ENCODE data around the gene POLN.

- TF ChIP-seq CTCF (IDR thresholded peaks at IDR 0.05) (no peak), POLR2A (IDR thresholded peaks at IDR 0.05) (no peak), EP300 (IDR thresholded peaks at IDR 0.05) (no peak)
Measured at GRCh38 chr4:2266181-2266580, 24.3 kb upstream of the POLN start.

Measured in tibial nerve (tissue), 4 donors.